H1 (cell line): Measurements from ENCODE around the gene CDK10. TPM values are rescaled to one million over a fixed set of nuclear protein-coding genes. Genes with fewer than 3 reads are reported as not detected.

Source experiments
- ATF3 ChIP-seq: IDR thresholded peaks from 2 replicates; pipeline ENCODE4 v1.6.1; 2011; ENCODE audit warnings: low read depth, mild to moderate bottlenecking, low read length; ENCODE audit not compliant: insufficient read depth
- CBX8 ChIP-seq: fragments of 300-800, 300-1000 bp; sonication (generic); IDR thresholded peaks from 2 replicates; pipeline ENCODE4 v1.7.1; 2016; ENCODE audit warnings: low read depth, low read length, borderline replicate concordance
- CTCF ChIP-seq, 3 experiments: IDR thresholded peaks; 1 replicate in 2 of 3; 2 replicates in 1 of 3; pipeline versions ENCODE4 v1.5.1 to v1.6.1; 2011; ENCODE audit warnings: low read length in 3 of 3, mild to moderate bottlenecking in 3 of 3, inconsistent platforms in 2 of 3, low read depth in 1 of 3, moderate library complexity in 1 of 3; ENCODE audit not compliant: insufficient read depth in 1 of 3; ENCODE audit errors: control extremely low read depth in 1 of 3
- EP300 ChIP-seq, 2 experiments: IDR thresholded peaks; 1 replicate in 1 of 2; 2 replicates in 1 of 2; pipeline ENCODE4 v1.6.1; 2011 to 2012; ENCODE audit warnings: low read depth in 2 of 2, low read length in 2 of 2, mild to moderate bottlenecking in 2 of 2, borderline replicate concordance in 1 of 2, inconsistent platforms in 1 of 2, moderate library complexity in 1 of 2
- FOSL1 ChIP-seq: IDR thresholded peaks from 2 replicates; pipeline ENCODE4 v1.6.1; 2011; ENCODE audit warnings: mild to moderate bottlenecking, low read depth, low read length, moderate library complexity; ENCODE audit not compliant: insufficient read depth
- GABPA ChIP-seq: IDR thresholded peaks from 2 replicates; pipeline ENCODE4 v1.6.1; 2011; ENCODE audit warnings: mild to moderate bottlenecking, low read length, moderate library complexity, borderline replicate concordance; ENCODE audit not compliant: insufficient read depth
- JUN ChIP-seq: IDR thresholded peaks from 2 replicates; pipeline ENCODE4 v1.6.1; 2011; ENCODE audit warnings: low read depth, mild to moderate bottlenecking, improper control_type of control experiment, low read length
- MAX ChIP-seq: IDR thresholded peaks from 2 replicates; pipeline ENCODE4 v1.6.1; 2012; ENCODE audit warnings: inconsistent platforms
- RBBP5 ChIP-seq: IDR thresholded peaks from 2 replicates; pipeline ENCODE4 v1.7.1; 2012; ENCODE audit warnings: low read depth, mild to moderate bottlenecking, inconsistent platforms, low read length, moderate library complexity, borderline replicate concordance
- RFX5 ChIP-seq: IDR thresholded peaks from 2 replicates; pipeline ENCODE4 v1.6.1; 2011; ENCODE audit warnings: low read depth, low read length, improper control_type of control experiment, borderline replicate concordance
- RNF2 ChIP-seq: fragments of 200-900, 300-1000 bp; sonication (generic); IDR thresholded peaks from 2 replicates; pipeline ENCODE4 v1.7.1; 2016; ENCODE audit warnings: borderline replicate concordance, low read depth, mild to moderate bottlenecking, antibody characterized with exemption, low read length; ENCODE audit not compliant: poor library complexity, severe bottlenecking; ENCODE audit errors: missing control alignments
- RXRA ChIP-seq: IDR thresholded peaks from 2 replicates; pipeline ENCODE4 v1.6.1; 2011; ENCODE audit warnings: low read depth, mild to moderate bottlenecking, low read length, moderate library complexity; ENCODE audit not compliant: insufficient read depth
- SAP30 ChIP-seq: fragments of 300-600 bp; sonication (generic); IDR thresholded peaks from 2 replicates; pipeline ENCODE4 v1.7.1; 2012; ENCODE audit warnings: low read length, moderate library complexity, mild to moderate bottlenecking, inconsistent platforms; ENCODE audit not compliant: insufficient read depth, insufficient replicate concordance
- SIRT6 ChIP-seq: IDR thresholded peaks from one replicate; pipeline ENCODE4 v1.7.1; 2012; ENCODE audit warnings: low read length, inconsistent platforms
- TAF7 ChIP-seq: optimal IDR thresholded peaks from 2 replicates; pipeline ENCODE3; 2011; ENCODE audit warnings: low read depth, mild to moderate bottlenecking, inconsistent platforms, low read length, moderate library complexity, borderline replicate concordance
- TEAD4 ChIP-seq: IDR thresholded peaks from 2 replicates; pipeline ENCODE4 v1.6.1; 2012; ENCODE audit warnings: low read depth, low read length, inconsistent platforms, mixed read lengths
- USF2 ChIP-seq: IDR thresholded peaks from 2 replicates; pipeline ENCODE4 v1.6.1; 2011; ENCODE audit warnings: low read length, improper control_type of control experiment
- YY1 ChIP-seq: IDR thresholded peaks from 2 replicates; pipeline ENCODE4 v1.6.1; 2011; ENCODE audit warnings: low read depth, mild to moderate bottlenecking, low read length
- polyA plus RNA-seq, 7 experiments: library from polyadenylated mRNA; depleted of rRNA in 3 of 7; stranded (reverse) in 5 of 7; unstranded in 2 of 7; fragments of >200 nt in 5 of 7; fragments of 200-250 nt in 2 of 7; gene quantifications; 1 replicate in 5 of 7; 2 replicates in 1 of 7; 4 replicates in 1 of 7; pipeline versions ENCODE4 v1.2.1 to v1.2.3, GENCODE V29; 2011 to 2013; ENCODE audit warnings: missing spikeins in 2 of 7, mixed read lengths in 2 of 7
- total RNA-seq: library from RNA; stranded (reverse); fragmentation: NEBNext Ultra II Directional; extraction: Animal tissue kit (Norgen Biotek cat#: 25700); gene quantifications from 2 replicates; pipeline ENCODE4 v1.2.1, GENCODE V29; 2021

CDK10 gene
- total and polyA plus RNA-seq, 2 of the 8 experiments (the other 6 are each of a cell fraction or from before 2014, with no cell fraction given) = 49.5 to 83.9 TPM

- TF ChIP-seq FOSL1 (no peak), ATF3 (peak; percentile 93), RXRA (no peak), CBX8 (no peak), EP300 (IDR thresholded peaks at IDR 0.05; ENCODE audit: borderline replicate concordance in 1 of 2, low read depth in 2 of 2, low read length in 2 of 2) (peak in 1 of 2 experiments; percentile 73; a peak in 1 of 3 replicates), TAF7 (no peak), TEAD4 (no peak), USF2 (peak; percentile 97), MAX (peak; percentile 91), SIRT6 (no peak), RFX5 (no peak), JUN (peak; percentile 93), YY1 (peak; percentile 22; the same call in 1 of the 2 replicates), CTCF (IDR thresholded peaks at IDR 0.05; ENCODE audit: control extremely low read depth in 1 of 3, insufficient read depth in 1 of 3, low read depth in 1 of 3, low read length in 3 of 3) (peak; percentile 22 to 56 (median 32)), SAP30 (no peak), RNF2 (no peak), RBBP5 (no peak; the same call in 1 of the 2 replicates), GABPA (0 out of 2 replicates have a peak, but pooled peaks have one; percentile 25)
Measured at GRCh38 chr16:89700100-89700648, 13.7 kb downstream of the CDK10 start (continued).
